Endodermal cell (in vitro differentiated cells): Measurements from ENCODE around the gene DENND1A. TPM values are rescaled to one million over a fixed set of nuclear protein-coding genes. Genes with fewer than 3 reads are reported as not detected.

Experiments
- DNase-seq: peaks from one replicate; pipeline ENCODE4 v3.0.0-alpha.2; 2017
- H3K27ac ChIP-seq: 2 replicates; pipeline ENCODE4 v1.5.1; 2013; ENCODE audit warnings: mild to moderate bottlenecking, low read depth, low read length, moderate library complexity
- H3K27me3 ChIP-seq: 2 replicates; pipeline ENCODE4 v1.6.1; 2013; ENCODE audit warnings: mild to moderate bottlenecking, low read length, moderate library complexity; ENCODE audit not compliant: insufficient read depth, control insufficient read depth, poor library complexity, severe bottlenecking
- H3K36me3 ChIP-seq: 2 replicates; pipeline ENCODE4 v1.7.0; 2013; ENCODE audit warnings: mild to moderate bottlenecking, low read length, moderate library complexity; ENCODE audit not compliant: control insufficient read depth, insufficient read depth
- H3K4me1 ChIP-seq: one replicate; pipeline ENCODE4 v1.7.0; 2013; ENCODE audit warnings: low read length; ENCODE audit not compliant: control insufficient read depth, insufficient read depth
- H3K4me3 ChIP-seq: 2 replicates; pipeline ENCODE4 v1.5.1; 2013; ENCODE audit warnings: mild to moderate bottlenecking, low read length, moderate library complexity
- H3K9ac ChIP-seq: 2 replicates; pipeline ENCODE4 v1.6.1; 2013; ENCODE audit warnings: mild to moderate bottlenecking, low read length, moderate library complexity; ENCODE audit not compliant: poor library complexity, severe bottlenecking; ENCODE audit errors: extremely low read depth
- H3K9me3 ChIP-seq: 2 replicates; pipeline ENCODE4 v1.6.1; 2013; ENCODE audit warnings: mild to moderate bottlenecking, low read length, moderate library complexity; ENCODE audit not compliant: control insufficient read depth
- H3K27ac Mint-ChIP-seq: 2 replicates; pipeline ENCODE4 v1.8.0; 2020; ENCODE audit warnings: mixed read lengths
- H3K27me3 Mint-ChIP-seq: 2 replicates; pipeline ENCODE4 v1.8.0; 2021; ENCODE audit warnings: mild to moderate bottlenecking, mixed read lengths; ENCODE audit not compliant: insufficient read depth
- H3K36me3 Mint-ChIP-seq: 2 replicates; pipeline ENCODE4 v1.8.0; 2020; ENCODE audit warnings: low read depth, mixed read lengths
- H3K4me1 Mint-ChIP-seq: 2 replicates; pipeline ENCODE4 v1.8.0; 2020; ENCODE audit warnings: mixed read lengths
- H3K4me3 Mint-ChIP-seq: 2 replicates; pipeline ENCODE4 v1.8.0; 2020; ENCODE audit warnings: mild to moderate bottlenecking, moderate library complexity, mixed read lengths
- H3K9me3 Mint-ChIP-seq: 2 replicates; pipeline ENCODE4 v1.8.0; 2020; ENCODE audit warnings: mild to moderate bottlenecking, mixed read lengths
- WGBS, 2 experiments: methylation state at CpG; one replicate each; pipeline versions ENCODE4 v1.1.5 to v1.1.7; 2013; ENCODE audit warnings: missing lambda C conversion rate in 2 of 2, mixed read lengths in 1 of 2; ENCODE audit not compliant: insufficient coverage in 1 of 2, insufficient read length in 1 of 2; 5-methylcytosine and 5-hydroxymethylcytosine counted together
- total RNA-seq, 2 donors: library from RNA; stranded (reverse); fragmentation: NEBNext Ultra II Directional in 1 of 2; extraction: Animal tissue kit (Norgen Biotek cat#: 25700) in 1 of 2; gene quantifications; 2 replicates in 1 of 2; 3 replicates in 1 of 2; pipeline ENCODE4 v1.2.1, GENCODE V29; 2021
- TF ChIP-seq, protein P1 (sequence below): fragments of 200-600 bp; sonication (generic); conservative IDR thresholded peaks from 2 replicates; pipeline ENCODE4 v1.5.0; 2021; ENCODE audit warnings: antibody characterized with exemption, mild to moderate bottlenecking

Gene DENND1A
- total RNA-seq, 2 donors from 2014 or later, result 29.5 to 38.4 TPM

DNA sequence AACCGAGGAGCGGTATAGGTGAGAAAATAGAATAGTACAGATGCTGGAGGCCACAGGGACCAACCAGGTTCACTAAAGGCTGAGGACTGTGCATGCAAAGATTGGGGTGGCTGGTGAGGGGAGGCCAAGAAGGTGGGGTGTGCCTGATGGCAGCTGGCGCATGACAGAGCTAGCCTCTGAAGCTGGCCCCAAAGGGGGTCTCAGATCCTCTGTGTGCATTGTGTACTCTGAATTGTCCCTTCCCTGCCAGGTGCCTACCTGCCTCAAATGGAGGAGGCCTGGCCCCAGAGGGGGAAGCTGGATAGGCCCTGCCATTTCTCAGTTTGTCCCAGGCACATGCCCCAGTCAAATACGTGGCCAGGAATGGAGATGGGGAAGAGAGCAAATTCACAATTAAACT, 510.8 kb downstream of the DENND1A start:
- Histone ChIP-seq H3K9ac (no peak overlapping the region), H3K27ac (no peak overlapping the region), H3K36me3 (peaks cover 4% of the 10 kb centered on the region), H3K9me3 (no peaks in the 10 kb centered on the region), H3K4me1 (no peaks in the 10 kb centered on the region), H3K4me3 (no peak overlapping the region), H3K27me3 (no peaks in the 10 kb centered on the region)
- DNase-seq, result peak; percentile 28
- H3K9me3 Mint-ChIP-seq, result no peaks in the 10 kb centered on the region
- H3K27me3 Mint-ChIP-seq, result peaks cover 6% of the 10 kb centered on the region
- peaks cover 18% of the 10 kb centered on the region for H3K4me1 Mint-ChIP-seq
- WGBS, 2 experiments, result 83 to 95% methylated on average over 3 to 4 of the region's 4 CpGs
- peaks cover 11% of the 10 kb centered on the region for H3K36me3 Mint-ChIP-seq
- no peak overlapping the region for H3K4me3 Mint-ChIP-seq
- no peak overlapping the region for H3K27ac Mint-ChIP-seq
- TF ChIP-seq, protein P1, sequence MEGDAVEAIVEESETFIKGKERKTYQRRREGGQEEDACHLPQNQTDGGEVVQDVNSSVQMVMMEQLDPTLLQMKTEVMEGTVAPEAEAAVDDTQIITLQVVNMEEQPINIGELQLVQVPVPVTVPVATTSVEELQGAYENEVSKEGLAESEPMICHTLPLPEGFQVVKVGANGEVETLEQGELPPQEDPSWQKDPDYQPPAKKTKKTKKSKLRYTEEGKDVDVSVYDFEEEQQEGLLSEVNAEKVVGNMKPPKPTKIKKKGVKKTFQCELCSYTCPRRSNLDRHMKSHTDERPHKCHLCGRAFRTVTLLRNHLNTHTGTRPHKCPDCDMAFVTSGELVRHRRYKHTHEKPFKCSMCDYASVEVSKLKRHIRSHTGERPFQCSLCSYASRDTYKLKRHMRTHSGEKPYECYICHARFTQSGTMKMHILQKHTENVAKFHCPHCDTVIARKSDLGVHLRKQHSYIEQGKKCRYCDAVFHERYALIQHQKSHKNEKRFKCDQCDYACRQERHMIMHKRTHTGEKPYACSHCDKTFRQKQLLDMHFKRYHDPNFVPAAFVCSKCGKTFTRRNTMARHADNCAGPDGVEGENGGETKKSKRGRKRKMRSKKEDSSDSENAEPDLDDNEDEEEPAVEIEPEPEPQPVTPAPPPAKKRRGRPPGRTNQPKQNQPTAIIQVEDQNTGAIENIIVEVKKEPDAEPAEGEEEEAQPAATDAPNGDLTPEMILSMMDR, result no peak

- DNase-seq, result peak; percentile 35
- no peaks in the 10 kb centered on the region for H3K9me3 ChIP-seq
- peaks cover 6% of the 10 kb centered on the region for H3K27me3 Mint-ChIP-seq
- no peak overlapping the region for H3K4me3 ChIP-seq
- H3K4me1 Mint-ChIP-seq, result peaks cover 18% of the 10 kb centered on the region
- H3K27ac Mint-ChIP-seq, result no peak overlapping the region
- 94 to 100% methylated on average over 4 to 10 of the region's 10 CpGs for WGBS, 2 experiments
- no peak overlapping the region for H3K4me3 Mint-ChIP-seq
- H3K4me1 ChIP-seq, result no peaks in the 10 kb centered on the region
- no peak overlapping the region for H3K9ac ChIP-seq
- peaks cover 4% of the 10 kb centered on the region for H3K36me3 ChIP-seq
- no peak overlapping the region for H3K27ac ChIP-seq
- TF ChIP-seq, protein P1, result no peak
- H3K36me3 Mint-ChIP-seq, result peaks cover 11% of the 10 kb centered on the region
- H3K9me3 Mint-ChIP-seq, result no peaks in the 10 kb centered on the region
- no peaks in the 10 kb centered on the region for H3K27me3 ChIP-seq
Measured at GRCh38 chr9:123418506-123418905, 511.4 kb downstream of the DENND1A start.

GRCh38 chr9:123418052-123418430, 511.9 kb downstream of the DENND1A start:
- Mint-ChIP-seq H3K27me3 (peaks cover 6% of the 10 kb centered on the region), H3K9me3 (no peaks in the 10 kb centered on the region), H3K27ac (no peak overlapping the region), H3K4me1 (peaks cover 14% of the 10 kb centered on the region), H3K4me3 (no peak overlapping the region), H3K36me3 (peaks cover 11% of the 10 kb centered on the region)
- H3K9me3 ChIP-seq, result no peaks in the 10 kb centered on the region
- WGBS, 2 experiments, result 89 to 100% methylated on average over 2 to 5 of the region's 5 CpGs
- H3K27me3 ChIP-seq, result no peaks in the 10 kb centered on the region
- TF ChIP-seq, protein P1, result no peak
- no peak overlapping the region for H3K4me3 ChIP-seq
- peak; percentile 40 for DNase-seq
- no peaks in the 10 kb centered on the region for H3K4me1 ChIP-seq
- peaks cover 4% of the 10 kb centered on the region for H3K36me3 ChIP-seq
- H3K27ac ChIP-seq, result no peak overlapping the region
- no peak overlapping the region for H3K9ac ChIP-seq
